ENCODE results near the gene ACSS1. TPM values are rescaled to one million over a fixed set of nuclear protein-coding genes. Genes with fewer than 3 reads are reported as not detected.
A peak's percentile ranks its signal among the peaks of the same experiment; 100 is the strongest.

ACSS1 gene
- total and polyA plus RNA-seq, 4 donors = 15.8 to 38.9 (median 26.9) TPM

GRCh38 chr20:25053255-25054031 lies 4.5 kb downstream of the ACSS1 start:
- ATAC-seq (ENCODE audit: insufficient read depth, low FRiP score) = no peak
- Histone ChIP-seq H3K27me3 (ENCODE audit: control insufficient read depth in 3 of 3, insufficient read depth in 3 of 3, low read length in 2 of 3) (no peaks in the 10 kb centered on the region), H3K36me3 (ENCODE audit: control insufficient read depth in 4 of 4, insufficient read depth in 4 of 4, low read length in 4 of 4) (peaks cover 0 to 7% (median 2%) of the 10 kb centered on the region in 4 donors), H3K4me1 (ENCODE audit: control insufficient read depth in 5 of 5, insufficient read depth in 5 of 5, low read length in 5 of 5) (peaks cover 29 to 53% (median 49%) of the 10 kb centered on the region in 5 donors), H3K4me3 (no peak overlapping the region), H3K9ac (ENCODE audit: insufficient read depth in 1 of 2, low read length in 2 of 2) (peak overlapping the region in 1 of 2 donors; percentile 30), H3K27ac (ENCODE audit: low read depth in 1 of 2, low read length in 1 of 2) (peak overlapping the region; percentile 82 to 97), H3K9me3 (ENCODE audit: control insufficient read depth in 4 of 4, insufficient read depth in 3 of 4, low read length in 3 of 4) (no peaks in the 10 kb centered on the region)
- DNase-seq = peak; percentile 71 to 94 (median 94)
- WGBS, 2 donors = 26 to 28% methylated on average over 11 of the region's 11 CpGs
- TF ChIP-seq CTCF (IDR thresholded peaks at IDR 0.05; ENCODE audit: control extremely low read depth, extremely low read depth) = no peak

- no peaks in the 10 kb centered on the region for H3K9me3 ChIP-seq (ENCODE audit: control insufficient read depth in 4 of 4, insufficient read depth in 3 of 4, low read length in 3 of 4)
- H3K27ac ChIP-seq (ENCODE audit: low read depth in 1 of 2, low read length in 1 of 2) = peak overlapping the region; percentile 71 to 97
- ATAC-seq (ENCODE audit: insufficient read depth, low FRiP score) = no peak
- H3K9ac ChIP-seq (ENCODE audit: insufficient read depth in 1 of 2, low read length in 2 of 2) = peak overlapping the region in 1 of 2 donors; percentile 54
- DNase-seq = peak; percentile 81 to 96 (median 92)
- no peaks in the 10 kb centered on the region for H3K27me3 ChIP-seq (ENCODE audit: control insufficient read depth in 3 of 3, insufficient read depth in 3 of 3, low read length in 2 of 3)
- peaks cover 29 to 54% (median 53%) of the 10 kb centered on the region in 5 donors for H3K4me1 ChIP-seq (ENCODE audit: control insufficient read depth in 5 of 5, insufficient read depth in 5 of 5, low read length in 5 of 5)
- H3K4me3 ChIP-seq = no peak overlapping the region
- no peak for TF ChIP-seq CTCF (IDR thresholded peaks at IDR 0.05; ENCODE audit: control extremely low read depth, extremely low read depth)
- WGBS, 2 donors = 69 to 83% methylated on average over 16 of the region's 16 CpGs
- peaks cover 0 to 9% (median 2%) of the 10 kb centered on the region in 4 donors for H3K36me3 ChIP-seq (ENCODE audit: control insufficient read depth in 4 of 4, insufficient read depth in 4 of 4, low read length in 4 of 4)
Measured at GRCh38 chr20:25052255-25053194, 5.4 kb downstream of the ACSS1 start.

GRCh38 chr20:25051386-25052155 lies 6.4 kb downstream of the ACSS1 start:
- H3K9ac ChIP-seq (ENCODE audit: insufficient read depth in 1 of 2, low read length in 2 of 2) = no peak overlapping the region
- 97 to 98% methylated on average over 7 of the region's 7 CpGs for WGBS, 2 donors
- no peak for ATAC-seq (ENCODE audit: insufficient read depth, low FRiP score)

More at GRCh38 chr20:25051386-25052155, 6.4 kb downstream of the ACSS1 start:
- no peaks in the 10 kb centered on the region for H3K9me3 ChIP-seq (ENCODE audit: control insufficient read depth in 4 of 4, insufficient read depth in 3 of 4, low read length in 3 of 4)
- DNase-seq = no peak
- H3K4me1 ChIP-seq (ENCODE audit: control insufficient read depth in 5 of 5, insufficient read depth in 5 of 5, low read length in 5 of 5) = peaks cover 29 to 54% (median 50%) of the 10 kb centered on the region in 5 donors
- peak overlapping the region; percentile 48 to 97 for H3K27ac ChIP-seq (ENCODE audit: low read depth in 1 of 2, low read length in 1 of 2)
- no peak for TF ChIP-seq CTCF (IDR thresholded peaks at IDR 0.05; ENCODE audit: control extremely low read depth, extremely low read depth)
- H3K27me3 ChIP-seq (ENCODE audit: control insufficient read depth in 3 of 3, insufficient read depth in 3 of 3, low read length in 2 of 3) = no peaks in the 10 kb centered on the region
- H3K36me3 ChIP-seq (ENCODE audit: control insufficient read depth in 4 of 4, insufficient read depth in 4 of 4, low read length in 4 of 4) = peaks cover 0 to 13% (median 9%) of the 10 kb centered on the region in 4 donors
- H3K4me3 ChIP-seq = no peak overlapping the region

Measured in lung (tissue), 12 donors.